ENCODE data around the gene UNC45A. TPM values are rescaled to one million over a fixed set of nuclear protein-coding genes. Genes with fewer than 3 reads are reported as not detected.
"Not testable (repeated sequence)": the region's sequence is repeated elsewhere in the genome, so short reads cannot be mapped to it uniquely, and the experiment has no call there.

UNC45A gene
- total RNA-seq, 1 donor from 2014 or later = 70.9 TPM

DNA sequence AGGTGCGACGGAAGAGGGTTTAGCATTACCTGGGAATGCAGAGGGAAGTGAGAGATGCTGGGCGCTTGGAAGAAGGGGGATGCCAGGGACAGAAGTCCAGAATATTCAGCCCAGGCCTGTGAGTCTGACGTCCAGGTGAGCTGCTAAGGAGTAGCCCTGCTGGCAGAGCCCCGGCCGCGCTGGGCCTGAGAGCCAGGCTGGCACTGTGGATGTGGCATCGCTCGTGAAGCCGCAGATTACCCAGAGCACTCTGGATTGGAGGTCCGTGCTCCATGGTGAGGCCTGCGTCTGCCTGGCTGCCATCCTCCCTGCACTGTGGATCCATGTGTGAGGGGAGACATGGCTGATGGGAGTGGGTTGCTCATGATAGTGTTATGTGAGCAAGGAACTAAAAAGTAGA is 17.5 kb upstream of the UNC45A start:
- DNase-seq (ENCODE audit: low spot score) = no peak
- H3K27ac Mint-ChIP-seq (ENCODE audit: unreplicated experiment) = no peak overlapping the region
- peaks cover 10% of the 10 kb centered on the region for H3K4me1 Mint-ChIP-seq (ENCODE audit: low read depth)
- H3K4me3 Mint-ChIP-seq (ENCODE audit: unreplicated experiment) = no peak overlapping the region
- H3K36me3 Mint-ChIP-seq (ENCODE audit: low read depth) = peaks cover 42% of the 10 kb centered on the region
- TF ChIP-seq, protein P1, sequence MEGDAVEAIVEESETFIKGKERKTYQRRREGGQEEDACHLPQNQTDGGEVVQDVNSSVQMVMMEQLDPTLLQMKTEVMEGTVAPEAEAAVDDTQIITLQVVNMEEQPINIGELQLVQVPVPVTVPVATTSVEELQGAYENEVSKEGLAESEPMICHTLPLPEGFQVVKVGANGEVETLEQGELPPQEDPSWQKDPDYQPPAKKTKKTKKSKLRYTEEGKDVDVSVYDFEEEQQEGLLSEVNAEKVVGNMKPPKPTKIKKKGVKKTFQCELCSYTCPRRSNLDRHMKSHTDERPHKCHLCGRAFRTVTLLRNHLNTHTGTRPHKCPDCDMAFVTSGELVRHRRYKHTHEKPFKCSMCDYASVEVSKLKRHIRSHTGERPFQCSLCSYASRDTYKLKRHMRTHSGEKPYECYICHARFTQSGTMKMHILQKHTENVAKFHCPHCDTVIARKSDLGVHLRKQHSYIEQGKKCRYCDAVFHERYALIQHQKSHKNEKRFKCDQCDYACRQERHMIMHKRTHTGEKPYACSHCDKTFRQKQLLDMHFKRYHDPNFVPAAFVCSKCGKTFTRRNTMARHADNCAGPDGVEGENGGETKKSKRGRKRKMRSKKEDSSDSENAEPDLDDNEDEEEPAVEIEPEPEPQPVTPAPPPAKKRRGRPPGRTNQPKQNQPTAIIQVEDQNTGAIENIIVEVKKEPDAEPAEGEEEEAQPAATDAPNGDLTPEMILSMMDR (IDR thresholded peaks at IDR 0.05) = no peak
- H3K9me3 Mint-ChIP-seq (ENCODE audit: low read depth) = no peaks in the 10 kb centered on the region
- no peaks in the 10 kb centered on the region for H3K27me3 Mint-ChIP-seq (ENCODE audit: low read depth)

DNA sequence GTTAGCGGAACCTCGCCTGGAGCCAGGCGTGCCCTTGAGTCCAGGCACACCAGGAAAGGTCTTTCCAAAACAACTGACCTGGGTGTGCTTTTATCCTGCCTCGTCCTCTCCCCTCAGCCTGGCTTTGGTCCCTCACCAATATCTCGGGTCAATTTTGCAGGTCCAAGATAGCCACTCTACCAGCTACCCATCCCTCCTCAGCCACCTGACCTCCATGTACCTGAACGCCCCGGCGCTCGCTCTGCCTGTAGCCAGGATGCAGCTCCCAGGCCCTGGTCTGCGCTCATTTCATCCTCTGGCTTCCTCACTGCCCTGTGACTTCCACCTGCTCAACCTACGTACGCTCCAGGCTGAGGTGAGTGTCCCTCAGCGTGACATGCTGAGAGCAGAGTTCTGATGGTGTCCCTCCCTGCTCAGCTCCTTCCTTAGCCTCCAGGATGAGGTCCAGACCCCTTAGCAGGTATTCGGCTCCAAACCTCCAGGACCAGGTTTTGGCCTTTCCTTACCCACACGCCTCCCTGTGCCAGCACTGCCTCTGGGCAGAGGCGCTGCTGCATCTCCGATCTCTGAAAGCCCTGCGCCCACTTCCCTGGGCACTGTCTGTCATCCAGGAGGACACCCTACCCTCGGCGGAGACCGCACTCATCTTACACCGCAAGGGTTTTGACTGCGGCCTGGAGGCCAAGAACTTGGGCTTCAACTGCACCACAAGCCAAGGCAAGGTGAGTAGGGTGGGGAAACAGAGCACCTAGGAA is 16.9 kb upstream of the UNC45A start:
- peaks cover 10% of the 10 kb centered on the region for H3K4me1 Mint-ChIP-seq (ENCODE audit: low read depth)
- TF ChIP-seq, protein P1 (IDR thresholded peaks at IDR 0.05) = no peak
- H3K27me3 Mint-ChIP-seq (ENCODE audit: low read depth) = no peaks in the 10 kb centered on the region
- H3K27ac Mint-ChIP-seq (ENCODE audit: unreplicated experiment) = no peak overlapping the region
- peaks cover 36% of the 10 kb centered on the region for H3K36me3 Mint-ChIP-seq (ENCODE audit: low read depth)
- no peak for DNase-seq (ENCODE audit: low spot score)
- H3K9me3 Mint-ChIP-seq (ENCODE audit: low read depth) = no peaks in the 10 kb centered on the region
- no peak overlapping the region for H3K4me3 Mint-ChIP-seq (ENCODE audit: unreplicated experiment)

DNA sequence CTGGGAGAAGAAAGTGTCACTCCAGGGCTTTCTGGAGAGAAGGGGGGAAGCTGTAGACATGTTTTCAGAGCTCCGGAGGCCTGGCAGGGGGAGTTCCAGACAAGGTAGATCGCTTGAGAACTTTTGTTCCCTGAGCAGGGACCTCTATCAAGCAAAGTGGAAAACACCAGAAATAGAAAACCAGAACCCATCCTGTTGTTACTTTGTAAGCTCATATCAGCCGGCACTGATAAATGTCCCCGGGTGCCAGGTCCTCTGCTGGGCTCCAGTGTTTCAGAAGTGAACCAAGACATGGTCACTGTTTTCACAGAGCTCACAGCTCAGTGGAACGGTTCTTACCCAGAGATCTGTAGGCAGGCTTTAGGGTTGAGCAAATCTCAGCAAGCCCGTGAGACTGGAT is 16.2 kb upstream of the UNC45A start:
- no peaks in the 10 kb centered on the region for H3K27me3 Mint-ChIP-seq (ENCODE audit: low read depth)
- no peak overlapping the region for H3K27ac Mint-ChIP-seq (ENCODE audit: unreplicated experiment)
- peaks cover 10% of the 10 kb centered on the region for H3K4me1 Mint-ChIP-seq (ENCODE audit: low read depth)
- no peak for DNase-seq (ENCODE audit: low spot score)
- no peaks in the 10 kb centered on the region for H3K9me3 Mint-ChIP-seq (ENCODE audit: low read depth)
- H3K4me3 Mint-ChIP-seq (ENCODE audit: unreplicated experiment) = no peak overlapping the region
- TF ChIP-seq, protein P1 (IDR thresholded peaks at IDR 0.05) = no peak
- H3K36me3 Mint-ChIP-seq (ENCODE audit: low read depth) = peaks cover 32% of the 10 kb centered on the region

DNA sequence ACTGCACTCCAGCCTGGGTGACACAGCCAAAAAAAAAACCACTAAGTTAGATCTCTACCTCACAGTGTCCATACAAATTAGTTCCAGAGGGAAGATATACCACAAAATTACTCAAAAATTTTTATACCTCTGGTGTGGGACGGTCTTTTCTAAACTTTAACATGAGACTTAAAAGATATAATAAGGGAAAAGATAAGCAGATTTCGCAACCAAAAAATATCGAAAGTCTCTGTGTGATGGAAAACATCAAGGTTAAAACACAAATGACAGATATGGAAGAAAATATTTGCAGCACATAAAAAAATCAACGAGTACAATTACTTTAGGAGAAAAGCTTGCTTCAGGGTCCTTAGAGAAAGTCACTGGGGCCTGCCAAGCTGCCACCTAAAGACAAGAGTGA is 13.2 kb upstream of the UNC45A start:
- Mint-ChIP-seq H3K27me3 (ENCODE audit: low read depth) (no peaks in the 10 kb centered on the region), H3K27ac (ENCODE audit: unreplicated experiment) (no peak overlapping the region), H3K9me3 (ENCODE audit: low read depth) (no peaks in the 10 kb centered on the region), H3K36me3 (ENCODE audit: low read depth) (peaks cover 22% of the 10 kb centered on the region), H3K4me3 (ENCODE audit: unreplicated experiment) (no peak overlapping the region), H3K4me1 (ENCODE audit: low read depth) (no peaks in the 10 kb centered on the region)
- DNase-seq (ENCODE audit: low spot score) = no peak
- TF ChIP-seq, protein P1 (IDR thresholded peaks at IDR 0.05) = no peak

DNA sequence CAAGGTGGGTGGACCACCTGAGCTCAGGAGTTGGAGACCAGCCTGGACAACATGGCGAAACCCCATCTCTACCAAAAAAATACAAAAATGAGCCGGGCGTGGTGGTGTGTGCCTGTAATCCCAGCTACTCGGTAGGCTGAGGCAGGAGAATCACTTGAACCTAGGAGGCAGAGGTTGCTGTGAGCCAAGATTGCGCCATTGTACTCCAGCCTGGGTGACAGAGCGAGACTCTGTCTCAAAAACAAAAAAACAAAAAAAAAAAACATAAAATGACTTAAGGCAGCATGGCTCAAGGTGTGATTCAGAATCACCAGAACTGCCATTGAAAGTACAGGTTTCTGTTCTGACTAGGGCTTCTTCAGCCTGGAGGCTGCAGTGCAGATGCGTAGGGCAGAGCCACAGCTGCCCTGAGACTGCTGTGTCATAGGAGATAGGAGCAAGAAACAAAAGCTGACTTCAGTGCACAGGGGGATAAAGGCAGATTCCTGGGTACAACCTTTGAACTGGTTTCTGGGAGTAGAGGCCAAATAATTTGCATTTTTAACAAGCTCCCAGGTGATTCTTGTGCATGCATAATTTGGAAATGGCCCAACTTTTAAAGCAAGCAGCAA is 12.3 kb upstream of the UNC45A start:
- not testable (repeated sequence) for H3K9me3 Mint-ChIP-seq (ENCODE audit: low read depth); DNase-seq (ENCODE audit: low spot score); H3K4me3 Mint-ChIP-seq (ENCODE audit: unreplicated experiment); H3K27ac Mint-ChIP-seq (ENCODE audit: unreplicated experiment); H3K27me3 Mint-ChIP-seq (ENCODE audit: low read depth); H3K4me1 Mint-ChIP-seq (ENCODE audit: low read depth)
- peaks cover 17% of the 10 kb centered on the region for H3K36me3 Mint-ChIP-seq (ENCODE audit: low read depth)
